SK-N-SH (cell line): ENCODE data around the gene KLHL22. TPM values are rescaled to one million over a fixed set of nuclear protein-coding genes. Genes with fewer than 3 reads are reported as not detected.

Experiments used
- CTCF ChIA-PET: fragments of 300-600, 350-600 bp; formaldehyde crosslinking; extraction: SDS; loops from one replicate; lab custom pipeline; 2021; lab: Yijun Ruan, JAX
- POLR2A ChIA-PET: fragments of 350-600 bp; sonication (Branson Sonifier 250); formaldehyde crosslinking; extraction: SDS; loops from one replicate; lab custom pipeline; 2020; ENCODE audit warnings: antibody characterized with exemption, inconsistent platforms; lab: Yijun Ruan, JAX
- DNase-seq: peaks from one replicate; pipeline ENCODE4 v3.0.0; 2012
- H2AFZ ChIP-seq: fragments of 200-600 bp; sonication (generic); 2 replicates; pipeline ENCODE4 v1.8.1; 2016; ENCODE audit warnings: antibody characterized with exemption, mild to moderate bottlenecking, low read depth
- H3F3A ChIP-seq: fragments of 200-600 bp; sonication (generic); replicated peaks from 2 replicates; pipeline ENCODE3; 2016; ENCODE audit warnings: antibody characterized with exemption, mild to moderate bottlenecking; ENCODE audit not compliant: insufficient read depth
- H3K27ac ChIP-seq, 2 experiments: fragments of 200-500 bp in 1 of 2; fragments of 200-600 bp in 1 of 2; sonication (Bioruptor generic) in 1 of 2; sonication (generic), shearing (Covaris generic) in 1 of 2; 2 replicates each; pipeline versions ENCODE4 v1.5.1 to v1.6.1; 2014 to 2016; ENCODE audit warnings: low read depth in 2 of 2, inconsistent platforms in 1 of 2, low read length in 1 of 2, mild to moderate bottlenecking in 1 of 2, mixed read lengths in 1 of 2
- H3K27me3 ChIP-seq: fragments of 200-600 bp; sonication (generic), shearing (Covaris generic); 2 replicates; pipeline ENCODE4 v1.6.1; 2016; ENCODE audit warnings: mixed run types; ENCODE audit not compliant: insufficient read depth
- H3K36me3 ChIP-seq, 2 experiments: fragments of 200-500 bp in 1 of 2; fragments of 200-600 bp in 1 of 2; sonication (Bioruptor generic) in 1 of 2; sonication (generic) in 1 of 2; replicated peaks in 1 of 2; 2 replicates each; pipeline versions ENCODE3 to v1.5.1; 2014 to 2016; ENCODE audit warnings: low read length in 1 of 2, mild to moderate bottlenecking in 1 of 2; ENCODE audit not compliant: insufficient read depth in 2 of 2, control insufficient read depth in 1 of 2
- H3K4me1 ChIP-seq, 2 experiments: fragments of 200-500 bp in 1 of 2; fragments of 200-600 bp in 1 of 2; sonication (Bioruptor generic) in 1 of 2; sonication (generic), shearing (Covaris generic) in 1 of 2; 2 replicates each; pipeline versions ENCODE4 v1.5.1 to v1.6.1; 2014 to 2016; ENCODE audit warnings: low read depth in 1 of 2, low read length in 1 of 2, mixed run types in 1 of 2; ENCODE audit not compliant: insufficient read depth in 2 of 2, control insufficient read depth in 1 of 2
- H3K4me2 ChIP-seq: fragments of 200-600 bp; sonication (generic), shearing (Covaris generic); 2 replicates; pipeline ENCODE4 v1.6.1; 2017; ENCODE audit warnings: mixed run types
- H3K4me3 ChIP-seq, 2 experiments: fragments of 200-500 bp in 1 of 2; fragments of 200-600 bp in 1 of 2; sonication (Bioruptor generic) in 1 of 2; sonication (generic), shearing (Covaris generic) in 1 of 2; 2 replicates each; pipeline versions ENCODE4 v1.5.1 to v1.8.1; 2014 to 2016; ENCODE audit warnings: low read depth in 2 of 2, inconsistent platforms in 1 of 2, low read length in 1 of 2, mild to moderate bottlenecking in 1 of 2, mixed read lengths in 1 of 2, moderate library complexity in 1 of 2
- H3K79me2 ChIP-seq: fragments of 200-600 bp; sonication (generic); 2 replicates; pipeline ENCODE4 v1.8.1; 2017; ENCODE audit warnings: mild to moderate bottlenecking; ENCODE audit not compliant: insufficient read depth
- H3K9ac ChIP-seq: fragments of 200-600 bp; sonication (generic); 2 replicates; pipeline ENCODE4 v1.6.1; 2017; ENCODE audit warnings: mixed run types
- H3K9me2 ChIP-seq: fragments of 200-600 bp; sonication (generic); 2 replicates; pipeline ENCODE4 v1.6.1; 2017; ENCODE audit warnings: mixed run types
- H3K9me3 ChIP-seq: fragments of 200-600 bp; sonication (generic); 2 replicates; pipeline ENCODE4 v1.6.1; 2017; ENCODE audit warnings: mixed run types, mild to moderate bottlenecking, moderate library complexity
- H4K20me1 ChIP-seq: fragments of 200-600 bp; sonication (generic); 2 replicates; pipeline ENCODE4 v1.6.1; 2017; ENCODE audit warnings: mild to moderate bottlenecking, mixed run types; ENCODE audit not compliant: insufficient read depth
- EP300 ChIP-seq, 2 experiments: IDR thresholded peaks; 2 replicates each; pipeline versions ENCODE4 v1.4.0 to v1.6.1; 2012; ENCODE audit warnings: borderline replicate concordance in 1 of 2, low read depth in 1 of 2, low read length in 1 of 2
- FOXM1 ChIP-seq: IDR thresholded peaks from 2 replicates; pipeline ENCODE4 v1.4.0; 2012; ENCODE audit warnings: low read depth, mild to moderate bottlenecking
- MXI1 ChIP-seq: IDR thresholded peaks from 2 replicates; pipeline ENCODE4 v1.6.1; 2012; ENCODE audit warnings: mild to moderate bottlenecking, low read depth, low read length, improper control_type of control experiment
- NFIC ChIP-seq: IDR thresholded peaks from 2 replicates; pipeline ENCODE4 v1.4.0; 2012; ENCODE audit warnings: borderline replicate concordance
- NRF1 ChIP-seq: IDR thresholded peaks from 2 replicates; pipeline ENCODE4 v1.6.1; 2012; ENCODE audit warnings: low read depth, mild to moderate bottlenecking, low read length
- PBX3 ChIP-seq: IDR thresholded peaks from 2 replicates; pipeline ENCODE4; 2012
- POLR2AphosphoS5 ChIP-seq: IDR thresholded peaks from 2 replicates; pipeline ENCODE4 v1.6.1; 2012; ENCODE audit warnings: low read depth, low read length
- RCOR1 ChIP-seq: fragments of 150-350 bp; IDR thresholded peaks from 2 replicates; pipeline ENCODE4 v1.6.1; 2017; ENCODE audit warnings: antibody characterized with exemption, low read length
- REST ChIP-seq: IDR thresholded peaks from 2 replicates; pipeline ENCODE4 v1.6.1; 2012; ENCODE audit warnings: mild to moderate bottlenecking, low read depth, low read length, moderate library complexity
- RXRA ChIP-seq: IDR thresholded peaks from 2 replicates; pipeline ENCODE4 v1.4.0; 2012; ENCODE audit warnings: low read depth, mild to moderate bottlenecking, borderline replicate concordance
- SMC3 ChIP-seq: IDR thresholded peaks from 2 replicates; pipeline ENCODE4 v1.6.1; 2012; ENCODE audit warnings: low read depth, low read length, improper control_type of control experiment
- USF1 ChIP-seq: IDR thresholded peaks from 2 replicates; pipeline ENCODE4 v1.4.0; 2012; ENCODE audit warnings: low read depth, borderline replicate concordance
- WGBS: methylation state at CpG from one replicate; pipeline ENCODE4 v1.1.6; 2017; ENCODE audit warnings: low lambda C conversion rate; 5-methylcytosine and 5-hydroxymethylcytosine counted together
- polyA plus RNA-seq, 3 experiments: library from polyadenylated mRNA; depleted of rRNA; stranded (reverse); fragments of >200 nt; gene quantifications; 2 replicates each; pipeline ENCODE4 v1.2.3, GENCODE V29; 2012

KLHL22 gene
- polyA plus RNA-seq, 1 of the 3 experiments (the other 2 are of a cell fraction) = 26.5 TPM

- Histone ChIP-seq H3F3A (peaks cover 7% of the 10 kb centered on the region), H4K20me1 (no peaks in the 10 kb centered on the region), H3K4me3 (no peak overlapping the region), H3K9me2 (no peaks in the 10 kb centered on the region), H3K36me3 (peaks cover 7 to 9% of the 10 kb centered on the region in 2 experiments), H3K27ac (no peak overlapping the region), H3K4me1 (peaks cover 7 to 12% of the 10 kb centered on the region in 2 experiments; a peak in 2 of 4 replicates), H3K9me3 (no peaks in the 10 kb centered on the region), H3K9ac (no peak overlapping the region), H3K4me2 (no peak overlapping the region), H3K27me3 (no peaks in the 10 kb centered on the region), H3K79me2 (peaks cover 6% of the 10 kb centered on the region), H2AFZ (no peak overlapping the region)
- WGBS = 75% methylated on average over 3 of the region's 21 CpGs
- ChIA-PET CTCF (interaction anchor here (1.0 to 4.2 kb wide), 2 partner anchors 15 to 24 kb away, joined by 6 to 21 read pairs; no protein-coding TSS in a partner anchor), POLR2A (no interaction called here)
- DNase-seq = no peak
- TF ChIP-seq POLR2AphosphoS5 (no peak), EP300 (IDR thresholded peaks at IDR 0.05; ENCODE audit: borderline replicate concordance in 1 of 2, low read depth in 1 of 2, low read length in 1 of 2) (no peak), NRF1 (no peak), REST (no peak), SMC3 (no peak), MXI1 (no peak), PBX3 (no peak), RXRA (no peak), USF1 (no peak), FOXM1 (no peak), RCOR1 (no peak), NFIC (no peak)
Observed at GRCh38 chr22:20441631-20442484, 53.7 kb downstream of the KLHL22 start.
